Umbilical cord (tissue), 2 donors: ENCODE data around the gene PA2G4. TPM values are rescaled to one million over a fixed set of nuclear protein-coding genes. Genes with fewer than 3 reads are reported as not detected.
"Not testable (repeated sequence)": the region's sequence is repeated elsewhere in the genome, so short reads cannot be mapped to it uniquely, and the experiment has no call there.

Experiments
- DNase-seq: peaks from one replicate; pipeline ENCODE4 v3.0.0-alpha.2; 2015; ENCODE audit warnings: low spot score
- total RNA-seq: library from RNA; depleted of rRNA; stranded (reverse); fragments of >200 nt; gene quantifications from one replicate; pipeline ENCODE4 v1.2.3, GENCODE V29; 2014; ENCODE audit warnings: low replicate concordance; ENCODE audit not compliant: insufficient read depth

The PA2G4 gene
- total RNA-seq = 69.8 TPM

- DNase-seq = peak; percentile 100
Measured at GRCh38 chr12:56104109-56104814, at the start of gene PA2G4. Gene PA2G4 (plus strand): TSS chr12:56104559. CDS start chr12:56104738, 179 bp downstream.

GRCh38 chr12:56059964-56060363 is 44.4 kb upstream of the PA2G4 start:
- not testable (repeated sequence) for DNase-seq

- no peak for DNase-seq
Measured at GRCh38 chr12:56061982-56062381, 42.4 kb upstream of the PA2G4 start.

- DNase-seq = no peak
Measured at GRCh38 chr12:56062996-56063395, 41.4 kb upstream of the PA2G4 start.

GRCh38 chr12:56071648-56072047 is 32.7 kb upstream of the PA2G4 start:
- no peak for DNase-seq

GRCh38 chr12:56074396-56074795 is 30.0 kb upstream of the PA2G4 start:
- DNase-seq = no peak

- DNase-seq = not testable (repeated sequence)
Measured at GRCh38 chr12:56077966-56078365, 26.4 kb upstream of the PA2G4 start.

GRCh38 chr12:56078427-56078826 is 25.9 kb upstream of the PA2G4 start:
- DNase-seq = no peak

- peak; percentile 76 for DNase-seq
Measured at GRCh38 chr12:56078931-56079722, 25.2 kb upstream of the PA2G4 start.

- peak; percentile 87 for DNase-seq
Measured at GRCh38 chr12:56079723-56080555, 24.4 kb upstream of the PA2G4 start, which contains the start of gene ERBB3. Gene ERBB3 (plus strand): TSS chr12:56080165. CDS start chr12:56080301, 136 bp downstream.

- peak; percentile 36 for DNase-seq
Measured at GRCh38 chr12:56080556-56081138, 23.7 kb upstream of the PA2G4 start.

GRCh38 chr12:56081393-56082347 is 22.7 kb upstream of the PA2G4 start:
- DNase-seq = no peak

GRCh38 chr12:56082382-56082781 is 22.0 kb upstream of the PA2G4 start:
- no peak for DNase-seq

GRCh38 chr12:56082967-56083366 is 21.4 kb upstream of the PA2G4 start:
- no peak for DNase-seq

- DNase-seq = no peak
Measured at GRCh38 chr12:56084958-56085543, 19.3 kb upstream of the PA2G4 start.

GRCh38 chr12:56086096-56086495 is 18.3 kb upstream of the PA2G4 start:
- peak; percentile 17 for DNase-seq

- no peak for DNase-seq
Measured at GRCh38 chr12:56086608-56087007, 17.8 kb upstream of the PA2G4 start.

- no peak for DNase-seq
Measured at GRCh38 chr12:56087220-56087619, 17.1 kb upstream of the PA2G4 start.

GRCh38 chr12:56097738-56098137 is 6.6 kb upstream of the PA2G4 start:
- no peak for DNase-seq

GRCh38 chr12:56098592-56098991 is 5.8 kb upstream of the PA2G4 start:
- DNase-seq = no peak
